ENCODE measurements around the gene IL12RB2. TPM values are rescaled to one million over a fixed set of nuclear protein-coding genes. Genes with fewer than 3 reads are reported as not detected.

IL12RB2 gene
- polyA plus RNA-seq, 3 donors, result not detected

GRCh38 chr1:67348586-67349252 lies 41.0 kb downstream of the IL12RB2 start:
- Mint-ChIP-seq H3K27me3 (ENCODE audit: low read depth in 3 of 3) (no peaks in the 10 kb centered on the region), H3K27ac (no peak overlapping the region), H3K4me1 (no peaks in the 10 kb centered on the region), H3K9me3 (no peaks in the 10 kb centered on the region), H3K36me3 (no peaks in the 10 kb centered on the region), H3K4me3 (no peak overlapping the region)
- H3K79me2 ChIP-seq (ENCODE audit: insufficient read depth, low read length), result no peaks in the 10 kb centered on the region
- intact Hi-C loops (cut with micrococcal nuclease), result loop anchor here (10.0 kb wide), 1 partner anchor 156 kb away; no protein-coding TSS in a partner anchor
- H3K27ac ChIP-seq (ENCODE audit: low read depth in 1 of 2, low read length in 2 of 2), result no peak overlapping the region
- no peaks in the 10 kb centered on the region for H3K9me3 ChIP-seq (replicated peaks in 1 of 2; ENCODE audit: control insufficient read depth in 1 of 2, insufficient read depth in 1 of 2, low read length in 2 of 2)
- 100% methylated on average over 1 of the region's 6 CpGs for WGBS (ENCODE audit: insufficient coverage)
- H4K20me1 ChIP-seq (ENCODE audit: insufficient read depth, low read length), result no peaks in the 10 kb centered on the region
- no peak for DNase-seq
- H3K27me3 ChIP-seq (ENCODE audit: control insufficient read depth in 2 of 2, insufficient read depth in 2 of 2, low read length in 2 of 2), result no peaks in the 10 kb centered on the region
- H3K36me3 ChIP-seq (replicated peaks in 1 of 2; ENCODE audit: control insufficient read depth in 1 of 2, insufficient read depth in 2 of 2, low read length in 2 of 2), result no peaks in the 10 kb centered on the region
- no peak overlapping the region for H3K4me3 ChIP-seq (replicated peaks in 1 of 3; ENCODE audit: low read depth in 2 of 3, low read length in 3 of 3)
- H2AFZ ChIP-seq (ENCODE audit: insufficient read depth, low read depth, low read length, poor library complexity, severe bottlenecking), result no peak overlapping the region
- no peaks in the 10 kb centered on the region for H3K4me1 ChIP-seq (ENCODE audit: control insufficient read depth in 1 of 2, insufficient read depth in 2 of 2, low read length in 2 of 2)
- no peak for TF ChIP-seq CTCF (IDR thresholded peaks at IDR 0.05)
- no peak overlapping the region for H3K9ac ChIP-seq (ENCODE audit: insufficient read depth, low read length, poor library complexity, severe bottlenecking)
- H3K4me2 ChIP-seq (replicated peaks; ENCODE audit: extremely low read depth, low read length, poor library complexity, severe bottlenecking), result no peak overlapping the region

- Histone ChIP-seq H3K79me2 (ENCODE audit: insufficient read depth, low read length) (no peaks in the 10 kb centered on the region), H3K4me1 (ENCODE audit: control insufficient read depth in 1 of 2, insufficient read depth in 2 of 2, low read length in 2 of 2) (no peaks in the 10 kb centered on the region), H4K20me1 (ENCODE audit: insufficient read depth, low read length) (no peaks in the 10 kb centered on the region), H3K4me2 (replicated peaks; ENCODE audit: extremely low read depth, low read length, poor library complexity, severe bottlenecking) (no peak overlapping the region), H3K36me3 (replicated peaks in 1 of 2; ENCODE audit: control insufficient read depth in 1 of 2, insufficient read depth in 2 of 2, low read length in 2 of 2) (no peaks in the 10 kb centered on the region), H3K4me3 (replicated peaks in 1 of 3; ENCODE audit: low read depth in 2 of 3, low read length in 3 of 3) (no peak overlapping the region), H3K9ac (ENCODE audit: insufficient read depth, low read length, poor library complexity, severe bottlenecking) (no peak overlapping the region), H3K27ac (ENCODE audit: low read depth in 1 of 2, low read length in 2 of 2) (no peak overlapping the region), H3K27me3 (ENCODE audit: control insufficient read depth in 2 of 2, insufficient read depth in 2 of 2, low read length in 2 of 2) (no peaks in the 10 kb centered on the region), H3K9me3 (replicated peaks in 1 of 2; ENCODE audit: control insufficient read depth in 1 of 2, insufficient read depth in 1 of 2, low read length in 2 of 2) (no peaks in the 10 kb centered on the region), H2AFZ (ENCODE audit: insufficient read depth, low read depth, low read length, poor library complexity, severe bottlenecking) (no peak overlapping the region)
- no peaks in the 10 kb centered on the region for H3K9me3 Mint-ChIP-seq
- no peaks in the 10 kb centered on the region for H3K27me3 Mint-ChIP-seq (ENCODE audit: low read depth in 3 of 3)
- no CpG with 5 or more reads among the region's 2 CpGs for WGBS (ENCODE audit: insufficient coverage)
- no peak overlapping the region for H3K27ac Mint-ChIP-seq
- DNase-seq, result no peak
- intact Hi-C loops (cut with micrococcal nuclease), result no loop called here
- H3K36me3 Mint-ChIP-seq, result no peaks in the 10 kb centered on the region
- TF ChIP-seq CTCF (IDR thresholded peaks at IDR 0.05), result no peak
- H3K4me3 Mint-ChIP-seq, result no peak overlapping the region
- no peaks in the 10 kb centered on the region for H3K4me1 Mint-ChIP-seq
Observed at GRCh38 chr1:67350783-67351182, 43.1 kb downstream of the IL12RB2 start.
